T-cell (primary cell): ENCODE results near the gene SEZ6L2. TPM values are rescaled to one million over a fixed set of nuclear protein-coding genes. Genes with fewer than 3 reads are reported as not detected.
"Not testable (repeated sequence)": the region's sequence is repeated elsewhere in the genome, so short reads cannot be mapped to it uniquely, and the experiment has no call there.

ENCODE experiments used
- ATAC-seq, 4 experiments: fragments of 200-7000 bp in 3 of 4; fragments of 150-1000 bp in 1 of 4; cut with Tn5 transposase; replicated peaks in 1 of 4; 1 replicate in 3 of 4; 2 replicates in 1 of 4; pipeline ENCODE4 v1.10.0; 2021; ENCODE audit warnings: moderate library complexity in 3 of 4, mild to moderate bottlenecking in 2 of 4, moderate number of reproducible peaks in 1 of 4
- CTCF ChIA-PET, 2 donors: fragments of 300-600 bp; sonication (Branson Sonifier 250); formaldehyde crosslinking; loops; one replicate each; lab custom pipeline; 2022; ENCODE audit warnings: antibody characterized with exemption in 2 of 2; lab: Charles Lee
- POLR2A ChIA-PET, 2 donors: fragments of 300-600 bp; sonication (Branson Sonifier 250); formaldehyde crosslinking; loops; one replicate each; lab custom pipeline; 2022; ENCODE audit warnings: antibody characterized with exemption in 2 of 2; lab: Charles Lee
- DNase-seq, 35 experiments: peaks; one replicate each; pipeline versions ENCODE4 v3.0.0 to v3.0.0-alpha.2; 2013 to 2023
- H3K27ac ChIP-seq: one replicate; pipeline ENCODE4 v1.5.1; 2013; ENCODE audit warnings: low read length
- H3K27me3 ChIP-seq, 2 experiments: replicated peaks in 1 of 2; 1 replicate in 1 of 2; 2 replicates in 1 of 2; pipeline versions ENCODE4 v1.6.1 to v1.7.0; 2013; ENCODE audit warnings: low read length in 1 of 2, mixed read lengths in 1 of 2; ENCODE audit not compliant: control insufficient read depth in 2 of 2, insufficient read depth in 2 of 2; ENCODE audit errors: extremely low read depth in 1 of 2
- H3K36me3 ChIP-seq, 2 donors: 1 replicate in 1 of 2; 2 replicates in 1 of 2; pipeline versions ENCODE4 v1.6.1 to v1.7.0; 2013; ENCODE audit warnings: low read length in 1 of 2; ENCODE audit not compliant: control insufficient read depth in 2 of 2, insufficient read depth in 1 of 2; ENCODE audit errors: extremely low read depth in 1 of 2
- H3K4me1 ChIP-seq, 2 experiments: 1 replicate in 1 of 2; 2 replicates in 1 of 2; pipeline versions ENCODE4 v1.6.1 to v1.7.0; 2013; ENCODE audit warnings: low read length in 2 of 2, mixed read lengths in 1 of 2; ENCODE audit not compliant: insufficient read depth in 2 of 2, control insufficient read depth in 1 of 2; ENCODE audit errors: extremely low read depth in 1 of 2
- H3K4me3 ChIP-seq, 2 donors: 1 replicate in 1 of 2; 2 replicates in 1 of 2; pipeline versions ENCODE4 v1.5.1 to v1.7.0; 2013; ENCODE audit warnings: mild to moderate bottlenecking in 2 of 2, low read length in 1 of 2, moderate library complexity in 1 of 2; ENCODE audit not compliant: control insufficient read depth in 1 of 2; ENCODE audit errors: extremely low read depth in 1 of 2
- H3K9me3 ChIP-seq: 2 replicates; pipeline ENCODE4 v1.7.0; 2013
- H3K27ac Mint-ChIP-seq, 2 donors: one replicate each; pipeline ENCODE4 v1.8.0; 2020 to 2021; ENCODE audit warnings: mild to moderate bottlenecking in 2 of 2, mixed read lengths in 2 of 2
- H3K27me3 Mint-ChIP-seq, 2 donors: one replicate each; pipeline ENCODE4 v1.8.0; 2021 to 2022; ENCODE audit warnings: mixed read lengths in 2 of 2
- H3K36me3 Mint-ChIP-seq: one replicate; pipeline ENCODE4 v1.8.0; 2021; ENCODE audit warnings: mixed read lengths
- H3K4me1 Mint-ChIP-seq, 3 donors: one replicate each; pipeline ENCODE4 v1.8.0; 2020 to 2022; ENCODE audit warnings: mixed read lengths in 3 of 3, mild to moderate bottlenecking in 1 of 3
- H3K4me3 Mint-ChIP-seq, 3 donors: one replicate each; pipeline ENCODE4 v1.8.0; 2020 to 2022; ENCODE audit warnings: mild to moderate bottlenecking in 3 of 3, mixed read lengths in 3 of 3, moderate library complexity in 3 of 3
- H3K9me3 Mint-ChIP-seq, 3 donors: one replicate each; pipeline ENCODE4 v1.8.0; 2020 to 2022; ENCODE audit warnings: mixed read lengths in 3 of 3
- WGBS: methylation state at CpG from one replicate; pipeline ENCODE4 v1.1.5; 2013; ENCODE audit warnings: missing lambda C conversion rate; ENCODE audit not compliant: insufficient coverage; 5-methylcytosine and 5-hydroxymethylcytosine counted together
- total RNA-seq, 35 experiments: library from RNA in 6 of 35; stranded (reverse) in 6 of 35; fragments of 120-200 nt in 1 of 35; gene quantifications; one replicate each; pipeline versions ENCODE4 v1.2.1 to v1.2.4 and lab custom pipeline; 2013 to 2026

The SEZ6L2 gene
- total RNA-seq, 5 donors from 2014 or later (not counting 1 experiment from before 2014, with no cell fraction given), result 0.16 to 0.82 (median 0.47) TPM; not detected in 2

DNA sequence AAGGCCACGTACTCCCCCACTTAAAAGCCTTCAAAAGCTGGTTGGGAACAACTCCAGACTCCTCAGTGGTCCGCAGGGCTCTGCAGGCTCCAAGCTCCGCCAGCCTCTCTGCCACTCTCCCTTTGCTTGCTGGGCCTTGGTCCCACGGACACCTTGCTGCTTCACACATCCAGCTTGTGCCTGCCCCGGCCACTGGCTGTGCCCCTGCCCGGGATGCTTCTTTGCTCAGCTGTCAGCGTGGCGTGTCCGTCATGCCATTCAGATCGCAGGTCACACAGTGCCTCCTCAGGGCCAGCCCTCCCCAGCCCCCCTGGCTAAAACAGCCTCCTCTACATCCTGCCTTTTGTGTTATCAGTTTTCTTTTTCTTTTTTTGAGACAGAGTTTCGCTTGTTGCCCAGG, 12.7 kb upstream of the SEZ6L2 start:
- WGBS, result 95% methylated on average over 11 of the region's 11 CpGs
- POLR2A ChIA-PET, result interaction anchor here in 1 of 2 donors (0.6 kb wide), 1 partner anchor 10 kb away, joined by 5 read pairs; no protein-coding TSS in a partner anchor
- DNase-seq (no peak), ATAC-seq (no peak)
- peaks cover 32% of the 10 kb centered on the region for H3K36me3 Mint-ChIP-seq
- peaks cover 0 to 3% (median 0%) of the 10 kb centered on the region in 3 donors for H3K4me1 Mint-ChIP-seq
- Histone ChIP-seq H3K27ac (no peak overlapping the region), H3K4me3 (no peak overlapping the region), H3K27me3 (no peaks in the 10 kb centered on the region), H3K4me1 (no peaks in the 10 kb centered on the region), H3K36me3 (peaks cover 3 to 14% of the 10 kb centered on the region in 2 donors), H3K9me3 (no peaks in the 10 kb centered on the region)
- H3K27me3 Mint-ChIP-seq, result no peaks in the 10 kb centered on the region
- peak overlapping the region in 1 of 2 donors; percentile 44 for H3K27ac Mint-ChIP-seq
- H3K9me3 Mint-ChIP-seq, result no peaks in the 10 kb centered on the region
- CTCF ChIA-PET, result no interaction called here
- H3K4me3 Mint-ChIP-seq, result no peak overlapping the region

DNA sequence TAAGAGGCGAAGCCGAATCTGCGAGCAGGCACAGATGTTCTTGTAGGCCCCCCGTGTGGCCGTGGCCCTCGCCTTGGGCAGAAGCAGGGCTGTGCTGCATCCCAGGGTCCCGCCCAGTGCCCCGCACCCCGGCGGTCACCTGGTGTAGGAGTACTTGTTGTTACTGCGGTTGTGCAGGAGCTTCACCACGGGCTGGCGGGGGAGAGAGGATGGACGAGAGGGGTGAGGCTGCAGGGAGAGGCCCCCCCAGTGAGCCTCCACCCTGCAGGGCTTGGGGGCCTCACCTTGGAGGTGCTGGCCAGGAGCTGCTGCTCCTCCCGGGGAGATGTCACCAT, 12.3 kb upstream of the SEZ6L2 start:
- H3K4me1 ChIP-seq, result no peaks in the 10 kb centered on the region
- no peak for DNase-seq
- H3K27ac ChIP-seq, result no peak overlapping the region
- ChIA-PET CTCF (interaction anchor here in 1 of 2 donors (0.9 kb wide), 1 partner anchor 144 kb away, joined by 3 read pairs; no protein-coding TSS in a partner anchor), POLR2A (interaction anchor here in 1 of 2 donors (0.6 kb wide), 1 partner anchor 11 kb away, joined by 5 read pairs; no protein-coding TSS in a partner anchor)
- no peak for ATAC-seq
- no peaks in the 10 kb centered on the region for H3K9me3 Mint-ChIP-seq
- no peaks in the 10 kb centered on the region for H3K9me3 ChIP-seq
- H3K36me3 ChIP-seq, result peaks cover 3 to 14% of the 10 kb centered on the region in 2 donors
- WGBS, result 97% methylated on average over 6 of the region's 15 CpGs
- no peaks in the 10 kb centered on the region for H3K27me3 Mint-ChIP-seq
- H3K36me3 Mint-ChIP-seq, result peaks cover 32% of the 10 kb centered on the region
- H3K27ac Mint-ChIP-seq, result no peak overlapping the region
- no peak overlapping the region for H3K4me3 Mint-ChIP-seq
- H3K27me3 ChIP-seq, result no peaks in the 10 kb centered on the region
- no peak overlapping the region for H3K4me3 ChIP-seq
- peaks cover 0 to 3% (median 0%) of the 10 kb centered on the region in 3 donors for H3K4me1 Mint-ChIP-seq

DNA sequence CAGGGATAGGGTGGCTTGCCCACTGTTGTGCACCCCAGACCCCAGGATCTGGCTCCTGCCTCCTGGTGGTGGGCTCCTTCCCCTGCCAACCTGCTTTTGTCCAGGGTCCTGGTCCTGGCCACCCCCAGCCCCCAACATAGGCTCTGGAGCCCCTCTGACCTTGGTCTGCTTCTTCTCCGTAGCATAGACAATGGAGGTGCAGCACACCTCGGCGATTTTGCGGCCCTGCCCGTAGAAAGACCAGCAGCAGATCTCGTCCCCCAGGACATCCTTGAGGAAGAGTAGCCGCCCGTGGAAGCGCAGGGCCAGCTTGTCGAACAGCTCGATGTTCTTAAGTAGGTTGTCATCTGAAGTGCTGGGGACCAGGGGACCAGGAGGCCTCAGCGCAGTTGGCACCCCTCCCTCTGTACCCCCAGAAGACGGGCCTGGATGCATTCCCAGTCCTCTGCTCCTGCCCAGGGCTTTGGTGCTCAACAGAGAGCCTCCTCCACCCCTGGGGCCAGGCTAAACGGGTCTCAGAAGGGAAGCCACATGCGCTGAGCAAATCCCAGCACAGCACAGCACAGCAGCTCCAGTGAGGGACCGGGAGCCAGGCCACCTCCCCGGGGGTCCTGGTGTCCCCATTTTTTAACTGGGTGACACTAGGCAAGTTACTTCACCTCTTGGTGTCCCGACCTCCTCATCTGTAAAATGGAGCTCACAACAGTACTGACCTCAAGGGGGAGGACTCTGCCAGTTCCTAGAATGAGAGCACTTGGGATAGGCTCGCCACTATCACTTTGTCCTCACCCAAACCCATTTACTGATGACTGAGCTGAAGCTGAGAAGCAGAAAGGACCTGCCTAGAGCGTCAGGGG, 11.7 kb upstream of the SEZ6L2 start:
- peaks cover 3 to 14% of the 10 kb centered on the region in 2 donors for H3K36me3 ChIP-seq
- 95% methylated on average over 13 of the region's 20 CpGs for whole genome bisulfite sequencing
- POLR2A ChIA-PET, result interaction anchor here (0.6 kb wide), 2 partner anchors 11 to 1419 kb away, joined by 5 read pairs; partner anchors contain the start of gene CLN3 (in 1 of the 2)
- CTCF ChIA-PET, result interaction anchor here in 1 of 2 donors (0.9 kb wide), 1 partner anchor 145 kb away, joined by 3 read pairs; no protein-coding TSS in a partner anchor
- H3K27ac ChIP-seq, result no peak overlapping the region
- Mint-ChIP-seq H3K27ac (no peak overlapping the region), H3K4me1 (peaks cover 0 to 3% (median 0%) of the 10 kb centered on the region in 3 donors), H3K4me3 (no peak overlapping the region), H3K27me3 (no peaks in the 10 kb centered on the region), H3K36me3 (peaks cover 31% of the 10 kb centered on the region), H3K9me3 (no peaks in the 10 kb centered on the region)
- H3K4me3 ChIP-seq, result no peak overlapping the region
- DNase-seq (no peak), ATAC-seq (no peak)
- no peaks in the 10 kb centered on the region for H3K27me3 ChIP-seq
- no peaks in the 10 kb centered on the region for H3K9me3 ChIP-seq
- no peaks in the 10 kb centered on the region for H3K4me1 ChIP-seq

DNA sequence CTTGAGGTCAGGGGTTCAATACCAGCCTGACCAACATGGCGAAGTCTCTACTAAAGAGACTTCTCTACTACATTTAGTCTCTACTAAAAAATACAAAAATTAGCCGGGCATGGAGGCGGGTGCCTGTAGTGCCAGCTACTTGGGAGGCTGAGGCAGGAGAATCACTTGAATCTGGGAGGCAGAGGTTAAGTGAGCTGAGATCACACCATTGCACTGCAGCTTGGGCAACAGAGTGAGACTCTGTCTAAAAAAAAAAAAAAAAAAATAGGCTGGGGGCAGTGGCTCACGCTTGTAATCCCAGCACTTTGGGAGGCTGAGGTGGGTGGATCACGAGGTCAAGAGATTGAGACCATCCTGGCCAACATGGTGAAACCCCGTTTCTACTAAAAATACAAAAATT, 10.5 kb upstream of the SEZ6L2 start:
- no CpG with 5 or more reads among the region's 6 CpGs for WGBS
- H3K27me3 ChIP-seq, H3K9me3 Mint-ChIP-seq, H3K27me3 Mint-ChIP-seq, ATAC-seq, H3K4me1 Mint-ChIP-seq, H3K4me3 ChIP-seq, POLR2A ChIA-PET, H3K4me1 ChIP-seq, H3K27ac Mint-ChIP-seq, H3K9me3 ChIP-seq, H3K27ac ChIP-seq, DNase-seq, H3K4me3 Mint-ChIP-seq: not testable (repeated sequence)
- peaks cover 24% of the 10 kb centered on the region for H3K36me3 Mint-ChIP-seq
- CTCF ChIA-PET, result interaction anchor here in 1 of 2 donors (0.6 kb wide), 1 partner anchor 146 kb away, joined by 3 read pairs; no protein-coding TSS in a partner anchor
- peaks cover 3 to 14% of the 10 kb centered on the region in 2 donors for H3K36me3 ChIP-seq

DNA sequence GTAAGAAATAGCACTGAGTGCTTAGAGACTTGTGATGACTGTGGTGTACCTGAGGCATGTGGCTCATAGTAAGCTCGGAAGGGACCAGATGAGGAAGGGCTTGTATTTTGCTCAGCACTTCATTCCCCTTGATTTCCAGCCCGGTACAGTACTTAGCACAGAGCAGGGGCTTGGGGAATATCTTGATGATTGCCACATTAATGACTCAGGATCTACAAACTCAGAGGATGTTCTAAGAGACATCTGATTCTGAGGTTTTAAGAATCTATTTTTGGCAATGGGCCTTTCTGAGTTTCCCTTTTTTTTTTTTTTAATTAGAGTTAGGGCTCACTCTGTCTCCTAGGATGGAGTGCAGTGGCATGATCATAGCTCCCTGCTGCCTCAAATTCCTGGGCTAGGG, 10.0 kb upstream of the SEZ6L2 start:
- Histone ChIP-seq H3K27me3 (no peaks in the 10 kb centered on the region), H3K4me1 (no peaks in the 10 kb centered on the region), H3K36me3 (peaks cover 0 to 10% of the 10 kb centered on the region in 2 donors), H3K4me3 (no peak overlapping the region), H3K27ac (no peak overlapping the region), H3K9me3 (no peaks in the 10 kb centered on the region)
- no peaks in the 10 kb centered on the region for H3K27me3 Mint-ChIP-seq
- no peak overlapping the region for H3K27ac Mint-ChIP-seq
- ATAC-seq (no peak), DNase-seq (no peak)
- H3K4me3 Mint-ChIP-seq, result no peak overlapping the region
- peaks cover 0 to 3% (median 0%) of the 10 kb centered on the region in 3 donors for H3K4me1 Mint-ChIP-seq
- H3K36me3 Mint-ChIP-seq, result peaks cover 24% of the 10 kb centered on the region
- ChIA-PET CTCF (interaction anchor here in 1 of 2 donors (0.6 kb wide), 1 partner anchor 146 kb away, joined by 3 read pairs; no protein-coding TSS in a partner anchor), POLR2A (no interaction called here)
- 67% methylated on average over 1 of the region's 2 CpGs for WGBS
- no peaks in the 10 kb centered on the region for H3K9me3 Mint-ChIP-seq

DNA sequence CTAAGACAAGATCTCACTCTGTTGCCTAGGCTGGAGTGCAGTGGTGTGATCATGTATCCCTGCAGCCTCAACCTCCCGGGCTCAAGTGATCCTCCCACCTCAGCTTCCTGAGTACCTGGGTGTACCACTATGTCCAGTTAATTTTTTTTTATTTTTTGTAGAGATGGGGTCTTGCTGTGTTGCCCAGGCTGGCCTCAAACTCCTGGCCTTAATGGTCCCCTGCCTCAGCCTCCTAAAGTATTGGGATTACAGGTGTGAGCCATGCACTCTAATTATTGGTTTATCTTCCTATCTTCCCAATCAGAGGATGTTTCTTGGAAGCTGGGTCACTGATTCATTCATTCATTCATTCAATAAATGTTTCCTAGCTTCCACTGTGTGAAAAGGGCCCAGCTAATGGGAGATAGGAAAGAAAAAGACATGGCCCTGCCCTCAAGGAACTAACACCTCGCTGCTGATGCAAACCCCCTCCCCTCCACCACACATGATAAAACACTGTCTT, 9.4 kb upstream of the SEZ6L2 start:
- Mint-ChIP-seq H3K4me3 (no peak overlapping the region), H3K9me3 (no peaks in the 10 kb centered on the region), H3K27ac (no peak overlapping the region), H3K4me1 (peaks cover 0 to 3% (median 0%) of the 10 kb centered on the region in 3 donors), H3K36me3 (peaks cover 19% of the 10 kb centered on the region), H3K27me3 (no peaks in the 10 kb centered on the region)
- Histone ChIP-seq H3K4me3 (no peak overlapping the region), H3K4me1 (no peaks in the 10 kb centered on the region), H3K9me3 (no peaks in the 10 kb centered on the region), H3K27ac (no peak overlapping the region), H3K36me3 (peaks cover 0 to 8% of the 10 kb centered on the region in 2 donors), H3K27me3 (no peaks in the 10 kb centered on the region)
- ATAC-seq (no peak), DNase-seq (no peak)
- ChIA-PET POLR2A (no interaction called here), CTCF (no interaction called here)
- no CpG with 5 or more reads among the region's 2 CpGs for WGBS
